Measurements from ENCODE around the gene SLIT3.

DNA sequence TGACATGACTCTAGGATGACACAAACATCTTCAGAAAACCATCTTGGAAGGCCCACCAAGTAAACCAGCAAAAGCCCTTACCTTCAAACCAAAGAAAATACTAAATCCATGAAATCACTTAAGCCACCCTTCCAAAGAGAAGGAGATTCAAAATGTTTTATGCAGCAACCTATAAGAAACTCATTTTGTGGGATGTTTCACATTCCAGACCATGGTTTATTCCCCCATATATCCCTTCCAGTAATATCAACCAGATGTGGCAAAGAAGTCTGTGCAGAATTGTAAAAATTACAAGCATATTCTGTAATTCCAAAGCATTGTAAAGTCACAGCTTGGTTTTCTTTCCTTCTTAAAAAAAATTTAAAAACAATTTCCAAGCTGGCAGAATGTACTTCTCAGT is 117.4 kb downstream of the SLIT3 start:
- TF ChIP-seq BCL11A (tag by site-specific recombination; IDR thresholded peaks at IDR 0.05; ENCODE audit: low read depth) (no peak), ZNF274 (IDR thresholded peaks at IDR 0.05; ENCODE audit: low read length) (no peak), ZNF274 (tag by site-specific recombination; IDR thresholded peaks at IDR 0.05; ENCODE audit: borderline replicate concordance) (no peak), ZNF843 (tag by site-specific recombination; IDR thresholded peaks at IDR 0.05) (no peak), KLF9 (tag by site-specific recombination; IDR thresholded peaks at IDR 0.05; ENCODE audit: low read depth) (no peak)
- TF ChIP-seq, protein P1, sequence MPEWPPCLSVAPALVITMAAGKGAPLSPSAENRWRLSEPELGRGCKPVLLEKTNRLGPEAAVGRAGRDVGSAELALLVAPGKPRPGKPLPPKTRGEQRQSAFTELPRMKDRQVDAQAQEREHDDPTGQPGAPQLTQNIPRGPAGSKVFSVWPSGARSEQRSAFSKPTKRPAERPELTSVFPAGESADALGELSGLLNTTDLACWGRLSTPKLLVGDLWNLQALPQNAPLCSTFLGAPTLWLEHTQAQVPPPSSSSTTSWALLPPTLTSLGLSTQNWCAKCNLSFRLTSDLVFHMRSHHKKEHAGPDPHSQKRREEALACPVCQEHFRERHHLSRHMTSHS (tag by site-specific recombination; IDR thresholded peaks at IDR 0.05), result no peak
- TF ChIP-seq, protein P2, sequence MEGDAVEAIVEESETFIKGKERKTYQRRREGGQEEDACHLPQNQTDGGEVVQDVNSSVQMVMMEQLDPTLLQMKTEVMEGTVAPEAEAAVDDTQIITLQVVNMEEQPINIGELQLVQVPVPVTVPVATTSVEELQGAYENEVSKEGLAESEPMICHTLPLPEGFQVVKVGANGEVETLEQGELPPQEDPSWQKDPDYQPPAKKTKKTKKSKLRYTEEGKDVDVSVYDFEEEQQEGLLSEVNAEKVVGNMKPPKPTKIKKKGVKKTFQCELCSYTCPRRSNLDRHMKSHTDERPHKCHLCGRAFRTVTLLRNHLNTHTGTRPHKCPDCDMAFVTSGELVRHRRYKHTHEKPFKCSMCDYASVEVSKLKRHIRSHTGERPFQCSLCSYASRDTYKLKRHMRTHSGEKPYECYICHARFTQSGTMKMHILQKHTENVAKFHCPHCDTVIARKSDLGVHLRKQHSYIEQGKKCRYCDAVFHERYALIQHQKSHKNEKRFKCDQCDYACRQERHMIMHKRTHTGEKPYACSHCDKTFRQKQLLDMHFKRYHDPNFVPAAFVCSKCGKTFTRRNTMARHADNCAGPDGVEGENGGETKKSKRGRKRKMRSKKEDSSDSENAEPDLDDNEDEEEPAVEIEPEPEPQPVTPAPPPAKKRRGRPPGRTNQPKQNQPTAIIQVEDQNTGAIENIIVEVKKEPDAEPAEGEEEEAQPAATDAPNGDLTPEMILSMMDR (tag by site-specific recombination; IDR thresholded peaks at IDR 0.05), result no peak
- TF ChIP-seq, protein P3, sequence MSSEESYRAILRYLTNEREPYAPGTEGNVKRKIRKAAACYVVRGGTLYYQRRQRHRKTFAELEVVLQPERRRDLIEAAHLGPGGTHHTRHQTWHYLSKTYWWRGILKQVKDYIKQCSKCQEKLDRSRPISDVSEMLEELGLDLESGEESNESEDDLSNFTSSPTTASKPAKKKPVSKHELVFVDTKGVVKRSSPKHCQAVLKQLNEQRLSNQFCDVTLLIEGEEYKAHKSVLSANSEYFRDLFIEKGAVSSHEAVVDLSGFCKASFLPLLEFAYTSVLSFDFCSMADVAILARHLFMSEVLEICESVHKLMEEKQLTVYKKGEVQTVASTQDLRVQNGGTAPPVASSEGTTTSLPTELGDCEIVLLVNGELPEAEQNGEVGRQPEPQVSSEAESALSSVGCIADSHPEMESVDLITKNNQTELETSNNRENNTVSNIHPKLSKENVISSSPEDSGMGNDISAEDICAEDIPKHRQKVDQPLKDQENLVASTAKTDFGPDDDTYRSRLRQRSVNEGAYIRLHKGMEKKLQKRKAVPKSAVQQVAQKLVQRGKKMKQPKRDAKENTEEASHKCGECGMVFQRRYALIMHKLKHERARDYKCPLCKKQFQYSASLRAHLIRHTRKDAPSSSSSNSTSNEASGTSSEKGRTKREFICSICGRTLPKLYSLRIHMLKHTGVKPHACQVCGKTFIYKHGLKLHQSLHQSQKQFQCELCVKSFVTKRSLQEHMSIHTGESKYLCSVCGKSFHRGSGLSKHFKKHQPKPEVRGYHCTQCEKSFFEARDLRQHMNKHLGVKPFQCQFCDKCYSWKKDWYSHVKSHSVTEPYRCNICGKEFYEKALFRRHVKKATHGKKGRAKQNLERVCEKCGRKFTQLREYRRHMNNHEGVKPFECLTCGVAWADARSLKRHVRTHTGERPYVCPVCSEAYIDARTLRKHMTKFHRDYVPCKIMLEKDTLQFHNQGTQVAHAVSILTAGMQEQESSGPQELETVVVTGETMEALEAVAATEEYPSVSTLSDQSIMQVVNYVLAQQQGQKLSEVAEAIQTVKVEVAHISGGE (tag by site-specific recombination; conservative IDR thresholded peaks at IDR 0.05; ENCODE audit: low read depth), result no peak
